Activated CD8-positive, alpha-beta memory T cell treated with anti-CD3 and anti-CD28 coated beads, Interleukin-2, amount 50 U/mL, for 24 hours (primary cell): ENCODE data around the gene TEAD1.

Experiments
- DNase-seq: peaks from one replicate; pipeline ENCODE4 v3.0.0-alpha.2; 2020; ENCODE audit errors: extremely low read depth

TEAD1 gene

GRCh38 chr11:12666915-12667314, 7.3 kb upstream of the TEAD1 start:
- no peak for DNase-seq

DNA sequence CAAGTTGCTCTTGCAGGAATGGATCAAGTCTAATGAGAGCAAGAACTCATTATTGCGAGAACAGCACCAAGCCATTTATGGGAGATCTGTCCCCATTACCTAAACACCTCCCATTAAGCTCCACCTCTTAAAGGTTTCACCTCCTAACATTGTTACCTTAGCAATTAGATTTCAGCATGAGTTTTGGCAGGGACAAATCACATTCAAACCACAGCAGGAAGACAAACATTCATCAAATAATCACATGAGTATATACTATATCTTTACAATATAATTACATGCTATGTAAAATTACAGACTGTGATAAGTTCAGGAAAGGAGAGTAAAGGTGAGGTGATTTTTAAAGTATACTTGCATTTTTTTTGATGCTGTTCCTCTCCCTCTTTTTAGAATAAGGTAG, 6.6 kb upstream of the TEAD1 start:
- DNase-seq: no peak

GRCh38 chr11:12668166-12668565, 6.1 kb upstream of the TEAD1 start:
- DNase-seq: no peak

- no peak for DNase-seq
Observed at GRCh38 chr11:12669930-12670329, 4.3 kb upstream of the TEAD1 start.

- no peak for DNase-seq
Observed at GRCh38 chr11:12671370-12671769, 2.9 kb upstream of the TEAD1 start.

DNA sequence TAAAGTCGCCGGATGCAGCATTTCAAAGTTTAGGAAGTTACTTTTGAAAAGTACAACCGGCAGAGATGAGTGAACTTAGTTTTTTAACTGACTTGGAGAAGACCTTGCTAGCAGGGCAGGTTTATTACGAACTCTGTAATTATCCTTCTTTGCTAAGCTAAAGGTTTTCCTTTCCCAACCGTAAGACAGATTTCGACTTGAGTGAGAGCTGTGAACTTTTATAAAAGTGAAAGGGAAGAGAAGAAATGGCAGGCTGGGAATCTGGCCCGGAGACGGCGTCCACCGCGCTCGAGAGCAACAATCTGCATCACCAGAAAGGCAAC, 659 bp upstream of the TEAD1 start:
- DNase-seq: no peak

- DNase-seq: no peak
Observed at GRCh38 chr11:12674571-12674935, 332 bp downstream of the TEAD1 start.

DNA sequence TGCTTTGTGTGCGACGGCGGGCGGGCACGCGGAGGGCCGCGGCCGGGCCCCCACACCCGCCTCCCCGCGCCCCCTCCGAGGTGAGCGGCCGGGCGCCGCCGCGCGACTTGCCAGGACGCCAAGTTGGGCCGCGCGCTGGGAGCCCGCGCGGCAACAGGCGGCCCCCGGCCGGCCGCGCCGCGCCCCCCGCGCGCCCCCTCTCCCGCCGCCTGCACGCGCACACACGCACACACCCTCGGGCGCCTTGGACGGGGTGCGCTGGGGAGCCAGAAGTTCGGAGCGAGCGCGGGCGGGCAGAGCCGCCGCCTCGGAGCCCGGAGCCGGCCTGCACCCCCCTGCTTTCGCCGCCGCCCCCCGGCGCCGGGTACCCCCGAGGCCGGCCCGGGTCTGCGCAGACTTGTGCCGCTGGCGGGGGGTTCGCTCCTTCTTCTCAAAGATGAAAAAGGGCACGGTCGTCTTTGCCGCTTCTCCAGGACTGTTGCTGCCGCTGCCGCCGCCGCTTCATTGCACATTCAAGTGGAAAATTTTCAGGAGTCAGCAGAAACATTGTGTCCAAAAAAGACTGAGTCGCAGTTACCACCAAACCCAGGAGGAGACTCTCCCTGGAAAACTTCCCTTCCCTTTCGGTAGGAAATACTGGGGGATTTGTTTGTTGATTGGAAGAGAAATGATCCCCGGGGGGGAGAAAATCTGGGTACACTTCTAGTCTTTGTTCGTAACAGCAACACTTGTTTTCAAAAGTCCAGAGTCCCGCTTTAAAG, 895 bp downstream of the TEAD1 start:
- DNase-seq: no peak

- no peak for DNase-seq
Observed at GRCh38 chr11:12675951-12676711, 1.9 kb downstream of the TEAD1 start.

- DNase-seq: no peak
Observed at GRCh38 chr11:12677131-12677530, 2.9 kb downstream of the TEAD1 start.

DNA sequence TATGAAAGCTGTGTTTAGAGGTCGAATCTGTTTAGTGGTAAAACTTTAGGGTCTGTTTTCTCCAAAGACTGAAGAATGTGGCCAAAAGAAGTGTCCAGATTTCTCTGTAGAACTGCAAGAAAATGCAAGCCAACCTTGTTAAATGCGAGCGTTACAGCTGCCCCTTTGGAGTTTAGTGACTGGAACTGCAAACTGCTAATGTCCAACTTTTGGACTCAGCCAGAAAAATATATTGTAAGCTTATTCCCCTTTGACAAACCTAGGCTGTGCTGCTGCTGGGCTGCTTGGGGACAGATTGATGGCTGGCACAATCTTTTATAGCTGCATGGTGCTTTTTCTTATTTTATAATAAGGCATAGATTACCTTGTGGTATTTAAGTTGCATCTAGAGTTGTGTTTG, 3.9 kb downstream of the TEAD1 start:
- no peak for DNase-seq

DNA sequence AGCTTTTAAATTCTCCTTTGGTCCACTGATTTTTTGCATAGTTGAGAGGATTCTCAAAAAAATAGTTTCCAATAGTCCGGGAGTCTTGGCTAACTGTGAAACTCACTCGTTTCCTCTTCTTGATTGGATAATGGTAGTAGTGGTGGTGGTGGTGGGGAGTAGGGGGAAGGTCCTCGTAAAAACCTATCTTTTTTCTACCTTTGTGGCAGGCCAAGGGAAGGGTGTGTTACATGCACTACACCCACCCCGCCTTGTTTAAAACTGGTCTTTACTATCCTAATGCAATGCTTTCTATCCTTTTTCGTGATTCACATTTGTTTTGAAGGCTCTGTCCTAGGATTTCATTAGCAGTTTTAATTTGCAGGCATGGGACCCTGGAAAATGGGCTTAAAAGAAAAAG, 4.8 kb downstream of the TEAD1 start:
- no peak for DNase-seq

DNA sequence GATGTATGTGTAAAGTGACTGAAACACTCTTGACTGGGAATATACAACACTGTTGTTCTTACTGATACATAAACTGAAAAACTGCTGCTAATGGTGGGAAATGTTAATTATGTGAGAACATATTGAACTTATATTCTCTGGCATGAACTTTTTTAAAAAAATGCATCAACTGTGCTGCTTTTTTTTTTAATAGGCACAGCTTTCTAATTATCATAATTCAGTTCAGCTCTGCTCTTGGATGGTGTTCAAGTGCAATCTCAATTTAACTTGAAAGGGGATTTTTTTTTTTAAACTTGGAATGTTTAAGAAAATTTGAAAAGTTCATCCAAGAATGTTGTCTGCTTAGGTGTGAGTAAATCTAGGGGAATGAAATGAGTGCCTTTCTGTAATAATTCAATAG, 5.2 kb downstream of the TEAD1 start:
- DNase-seq: no peak

GRCh38 chr11:12680246-12680939, 6.2 kb downstream of the TEAD1 start:
- DNase-seq: no peak

- no peak for DNase-seq
Observed at GRCh38 chr11:12680940-12681258, 6.7 kb downstream of the TEAD1 start.

DNA sequence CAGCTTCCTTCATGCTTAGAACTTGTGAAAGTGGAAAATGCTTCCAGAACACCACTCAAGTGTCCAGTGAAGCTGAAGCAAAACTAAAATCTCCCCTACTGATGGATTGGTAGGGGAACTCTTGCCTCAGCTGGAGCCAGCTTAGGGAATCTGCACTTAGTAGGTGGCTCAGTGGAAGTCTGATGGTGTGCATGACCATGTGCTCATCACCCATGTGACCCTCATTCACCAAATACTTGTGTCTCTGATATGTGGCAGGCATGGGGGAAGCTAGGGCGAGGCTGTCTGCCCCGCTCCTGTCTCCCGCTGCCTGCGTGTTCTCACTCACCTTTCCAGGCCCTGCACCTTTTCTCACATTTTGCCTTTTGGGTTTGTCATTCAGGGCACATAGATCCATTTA, 7.2 kb downstream of the TEAD1 start:
- no peak for DNase-seq

GRCh38 chr11:12682288-12682687, 8.1 kb downstream of the TEAD1 start:
- no peak for DNase-seq

DNA sequence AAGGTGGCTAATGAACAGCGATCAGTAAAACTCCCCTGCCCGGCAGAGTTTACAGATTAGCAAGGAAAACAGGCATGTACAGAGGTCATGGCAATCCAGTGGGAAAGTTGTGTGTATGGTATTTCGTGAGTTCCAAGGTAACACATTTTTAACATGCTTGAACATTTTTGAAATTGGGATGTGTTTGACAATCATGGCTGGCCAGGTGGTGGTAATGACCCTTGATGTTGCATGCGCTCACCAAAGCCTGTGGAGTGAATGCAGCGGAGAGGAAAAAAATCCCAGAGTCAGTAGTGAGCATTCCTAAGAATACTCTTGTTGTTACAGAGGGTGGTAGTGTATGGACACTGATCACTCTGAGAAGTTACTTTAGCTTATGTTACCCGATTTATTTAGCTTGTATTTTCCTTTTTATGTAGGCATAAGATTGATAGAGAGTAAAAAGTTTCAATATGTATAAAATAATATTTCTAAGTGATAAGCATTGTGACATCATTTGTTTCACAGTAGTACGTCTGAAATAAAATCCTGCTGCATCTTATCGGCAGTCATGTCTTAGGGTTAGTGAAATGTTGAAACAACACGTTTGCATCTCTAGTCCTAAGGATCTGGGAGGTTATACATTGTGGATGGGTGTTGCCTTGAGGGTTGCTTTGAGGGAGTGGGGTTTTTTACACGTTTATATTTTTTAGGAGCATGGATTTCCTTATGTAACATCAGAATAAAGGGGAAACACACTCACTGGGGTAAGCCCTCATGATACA, 8.7 kb downstream of the TEAD1 start:
- no peak for DNase-seq

GRCh38 chr11:12683874-12684273, 9.7 kb downstream of the TEAD1 start:
- no peak for DNase-seq

- no peak for DNase-seq
Observed at GRCh38 chr11:12684315-12684714, 10.1 kb downstream of the TEAD1 start.

- no peak for DNase-seq
Observed at GRCh38 chr11:12684816-12685215, 10.6 kb downstream of the TEAD1 start.

GRCh38 chr11:12685229-12685628, 11.0 kb downstream of the TEAD1 start:
- no peak for DNase-seq
